GM12878 (cell line): ENCODE measurements around the gene COL26A1.

Experiments
- ATF2 ChIP-seq: IDR thresholded peaks from 2 replicates; pipeline ENCODE4 v1.6.1; 2012; ENCODE audit warnings: low read length, inconsistent platforms
- BRCA1 ChIP-seq: IDR thresholded peaks from 2 replicates; pipeline ENCODE4 v1.6.1; 2011; ENCODE audit warnings: low read depth, low read length, improper control_type of control experiment
- CREB1 ChIP-seq: IDR thresholded peaks from 2 replicates; pipeline ENCODE4 v1.6.1; 2012; ENCODE audit warnings: low read depth, mild to moderate bottlenecking, inconsistent platforms
- CTCF ChIP-seq, 3 experiments: IDR thresholded peaks in 2 of 3; conservative IDR thresholded peaks in 1 of 3; 2 replicates each; pipeline ENCODE4 v1.5.1; 2011; ENCODE audit warnings: low read depth in 3 of 3, low read length in 3 of 3, mild to moderate bottlenecking in 3 of 3, control low read depth in 2 of 3, moderate library complexity in 2 of 3, inconsistent platforms in 1 of 3, mixed read lengths in 1 of 3; ENCODE audit not compliant: control insufficient read depth in 2 of 3, insufficient read depth in 1 of 3; ENCODE audit errors: extremely low read depth in 1 of 3
- EZH2 ChIP-seq: IDR thresholded peaks from 2 replicates; pipeline ENCODE4 v1.6.1; 2012; ENCODE audit warnings: low read depth, mild to moderate bottlenecking, control low read depth, inconsistent platforms, low read length, borderline replicate concordance; ENCODE audit not compliant: control insufficient read depth
- POLR2A ChIP-seq: IDR thresholded peaks from 2 replicates; pipeline ENCODE4 v1.6.1; 2011; ENCODE audit warnings: low read depth, mild to moderate bottlenecking, low read length
- SP1 ChIP-seq: IDR thresholded peaks from one replicate; pipeline ENCODE4 v1.6.1; 2011; ENCODE audit warnings: low read depth, low read length
- ZNF24 ChIP-seq: fragments of 450-650 bp; IDR thresholded peaks from 2 replicates; pipeline ENCODE4 v1.6.1; 2017; ENCODE audit warnings: antibody characterized with exemption, mild to moderate bottlenecking
- ZNF622 ChIP-seq: fragments of 450-650 bp; IDR thresholded peaks from 2 replicates; pipeline ENCODE4 v1.6.1; 2017; ENCODE audit warnings: mild to moderate bottlenecking, inconsistent platforms
- TF ChIP-seq, protein P1 (sequence below): fragments of 450-650 bp; IDR thresholded peaks from 2 replicates; pipeline ENCODE4 v1.6.1; 2017; ENCODE audit warnings: mild to moderate bottlenecking
- TF ChIP-seq, protein P2 (sequence below): fragments of 450-650 bp; IDR thresholded peaks from 2 replicates; pipeline ENCODE4 v1.6.1; 2016; ENCODE audit warnings: mild to moderate bottlenecking, moderate library complexity, borderline replicate concordance
- TF ChIP-seq, protein P3 (sequence below): fragments of 450-650 bp; formaldehyde crosslinking; IDR thresholded peaks from 2 replicates; pipeline ENCODE4 v1.4.0; 2020; ENCODE audit warnings: mild to moderate bottlenecking, moderate library complexity

GRCh38 chr7:101442426-101443070 is 79.9 kb downstream of the COL26A1 start:
- TF ChIP-seq, protein P1, sequence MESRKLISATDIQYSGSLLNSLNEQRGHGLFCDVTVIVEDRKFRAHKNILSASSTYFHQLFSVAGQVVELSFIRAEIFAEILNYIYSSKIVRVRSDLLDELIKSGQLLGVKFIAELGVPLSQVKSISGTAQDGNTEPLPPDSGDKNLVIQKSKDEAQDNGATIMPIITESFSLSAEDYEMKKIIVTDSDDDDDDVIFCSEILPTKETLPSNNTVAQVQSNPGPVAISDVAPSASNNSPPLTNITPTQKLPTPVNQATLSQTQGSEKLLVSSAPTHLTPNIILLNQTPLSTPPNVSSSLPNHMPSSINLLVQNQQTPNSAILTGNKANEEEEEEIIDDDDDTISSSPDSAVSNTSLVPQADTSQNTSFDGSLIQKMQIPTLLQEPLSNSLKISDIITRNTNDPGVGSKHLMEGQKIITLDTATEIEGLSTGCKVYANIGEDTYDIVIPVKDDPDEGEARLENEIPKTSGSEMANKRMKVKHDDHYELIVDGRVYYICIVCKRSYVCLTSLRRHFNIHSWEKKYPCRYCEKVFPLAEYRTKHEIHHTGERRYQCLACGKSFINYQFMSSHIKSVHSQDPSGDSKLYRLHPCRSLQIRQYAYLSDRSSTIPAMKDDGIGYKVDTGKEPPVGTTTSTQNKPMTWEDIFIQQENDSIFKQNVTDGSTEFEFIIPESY = no peak
- no peak for TF ChIP-seq POLR2A
- TF ChIP-seq CTCF (IDR thresholded peaks at IDR 0.05 in 2 of 3, conservative IDR thresholded peaks at IDR 0.05 in 1 of 3; ENCODE audit: control insufficient read depth in 2 of 3, extremely low read depth in 1 of 3, insufficient read depth in 1 of 3, low read depth in 3 of 3, low read length in 3 of 3) = no peak
- no peak for TF ChIP-seq ATF2
- no peak for TF ChIP-seq CREB1
- TF ChIP-seq, protein P2, sequence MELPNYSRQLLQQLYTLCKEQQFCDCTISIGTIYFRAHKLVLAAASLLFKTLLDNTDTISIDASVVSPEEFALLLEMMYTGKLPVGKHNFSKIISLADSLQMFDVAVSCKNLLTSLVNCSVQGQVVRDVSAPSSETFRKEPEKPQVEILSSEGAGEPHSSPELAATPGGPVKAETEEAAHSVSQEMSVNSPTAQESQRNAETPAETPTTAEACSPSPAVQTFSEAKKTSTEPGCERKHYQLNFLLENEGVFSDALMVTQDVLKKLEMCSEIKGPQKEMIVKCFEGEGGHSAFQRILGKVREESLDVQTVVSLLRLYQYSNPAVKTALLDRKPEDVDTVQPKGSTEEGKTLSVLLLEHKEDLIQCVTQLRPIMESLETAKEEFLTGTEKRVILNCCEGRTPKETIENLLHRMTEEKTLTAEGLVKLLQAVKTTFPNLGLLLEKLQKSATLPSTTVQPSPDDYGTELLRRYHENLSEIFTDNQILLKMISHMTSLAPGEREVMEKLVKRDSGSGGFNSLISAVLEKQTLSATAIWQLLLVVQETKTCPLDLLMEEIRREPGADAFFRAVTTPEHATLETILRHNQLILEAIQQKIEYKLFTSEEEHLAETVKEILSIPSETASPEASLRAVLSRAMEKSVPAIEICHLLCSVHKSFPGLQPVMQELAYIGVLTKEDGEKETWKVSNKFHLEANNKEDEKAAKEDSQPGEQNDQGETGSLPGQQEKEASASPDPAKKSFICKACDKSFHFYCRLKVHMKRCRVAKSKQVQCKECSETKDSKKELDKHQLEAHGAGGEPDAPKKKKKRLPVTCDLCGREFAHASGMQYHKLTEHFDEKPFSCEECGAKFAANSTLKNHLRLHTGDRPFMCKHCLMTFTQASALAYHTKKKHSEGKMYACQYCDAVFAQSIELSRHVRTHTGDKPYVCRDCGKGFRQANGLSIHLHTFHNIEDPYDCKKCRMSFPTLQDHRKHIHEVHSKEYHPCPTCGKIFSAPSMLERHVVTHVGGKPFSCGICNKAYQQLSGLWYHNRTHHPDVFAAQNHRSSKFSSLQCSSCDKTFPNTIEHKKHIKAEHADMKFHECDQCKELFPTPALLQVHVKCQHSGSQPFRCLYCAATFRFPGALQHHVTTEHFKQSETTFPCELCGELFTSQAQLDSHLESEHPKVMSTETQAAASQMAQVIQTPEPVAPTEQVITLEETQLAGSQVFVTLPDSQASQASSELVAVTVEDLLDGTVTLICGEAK = no peak
- TF ChIP-seq BRCA1 = no peak
- TF ChIP-seq ZNF24 = no peak
- no peak for TF ChIP-seq EZH2
- TF ChIP-seq ZNF622 = no peak
- no peak for TF ChIP-seq SP1
- TF ChIP-seq, protein P3, sequence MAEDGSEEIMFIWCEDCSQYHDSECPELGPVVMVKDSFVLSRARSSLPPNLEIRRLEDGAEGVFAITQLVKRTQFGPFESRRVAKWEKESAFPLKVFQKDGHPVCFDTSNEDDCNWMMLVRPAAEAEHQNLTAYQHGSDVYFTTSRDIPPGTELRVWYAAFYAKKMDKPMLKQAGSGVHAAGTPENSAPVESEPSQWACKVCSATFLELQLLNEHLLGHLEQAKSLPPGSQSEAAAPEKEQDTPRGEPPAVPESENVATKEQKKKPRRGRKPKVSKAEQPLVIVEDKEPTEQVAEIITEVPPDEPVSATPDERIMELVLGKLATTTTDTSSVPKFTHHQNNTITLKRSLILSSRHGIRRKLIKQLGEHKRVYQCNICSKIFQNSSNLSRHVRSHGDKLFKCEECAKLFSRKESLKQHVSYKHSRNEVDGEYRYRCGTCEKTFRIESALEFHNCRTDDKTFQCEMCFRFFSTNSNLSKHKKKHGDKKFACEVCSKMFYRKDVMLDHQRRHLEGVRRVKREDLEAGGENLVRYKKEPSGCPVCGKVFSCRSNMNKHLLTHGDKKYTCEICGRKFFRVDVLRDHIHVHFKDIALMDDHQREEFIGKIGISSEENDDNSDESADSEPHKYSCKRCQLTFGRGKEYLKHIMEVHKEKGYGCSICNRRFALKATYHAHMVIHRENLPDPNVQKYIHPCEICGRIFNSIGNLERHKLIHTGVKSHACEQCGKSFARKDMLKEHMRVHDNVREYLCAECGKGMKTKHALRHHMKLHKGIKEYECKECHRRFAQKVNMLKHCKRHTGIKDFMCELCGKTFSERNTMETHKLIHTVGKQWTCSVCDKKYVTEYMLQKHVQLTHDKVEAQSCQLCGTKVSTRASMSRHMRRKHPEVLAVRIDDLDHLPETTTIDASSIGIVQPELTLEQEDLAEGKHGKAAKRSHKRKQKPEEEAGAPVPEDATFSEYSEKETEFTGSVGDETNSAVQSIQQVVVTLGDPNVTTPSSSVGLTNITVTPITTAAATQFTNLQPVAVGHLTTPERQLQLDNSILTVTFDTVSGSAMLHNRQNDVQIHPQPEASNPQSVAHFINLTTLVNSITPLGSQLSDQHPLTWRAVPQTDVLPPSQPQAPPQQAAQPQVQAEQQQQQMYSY (CRISPR knock-in tag) = no peak
